ENCODE measurements around the gene TFAP2B. TPM values are rescaled to one million over a fixed set of nuclear protein-coding genes. Genes with fewer than 3 reads are reported as not detected.

The TFAP2B gene
- total and polyA plus RNA-seq, 2 donors from 2014 or later, result 11.6 to 25.3 TPM

- Histone ChIP-seq H3K9me3 (ENCODE audit: control insufficient read depth in 2 of 3, insufficient read depth in 1 of 3, low read length in 3 of 3) (no peaks in the 10 kb centered on the region), H3K27ac (ENCODE audit: low read depth in 2 of 2, low read length in 2 of 2) (no peak overlapping the region), H3K27me3 (ENCODE audit: control insufficient read depth, insufficient read depth, low read length) (no peaks in the 10 kb centered on the region), H3K9ac (ENCODE audit: low read length in 3 of 3) (no peak overlapping the region), H3K4me1 (ENCODE audit: control insufficient read depth in 2 of 3, insufficient read depth in 2 of 3, low read depth in 1 of 3, low read length in 3 of 3) (no peaks in the 10 kb centered on the region), H3K36me3 (ENCODE audit: control insufficient read depth in 2 of 3, insufficient read depth in 3 of 3, low read length in 3 of 3) (no peaks in the 10 kb centered on the region), H3K4me3 (ENCODE audit: low read length in 3 of 3) (no peak overlapping the region)
- no peak for FAIRE-seq
- intact Hi-C loops (cut with DNase I), result no loop called here
- DNase-seq, result no peak
- TF ChIP-seq CTCF (IDR thresholded peaks at IDR 0.05; ENCODE audit: borderline replicate concordance, extremely low read depth, insufficient read depth), result no peak
Measured at GRCh38 chr6:50804283-50804682, 14.4 kb upstream of the TFAP2B start.

GRCh38 chr6:50807035-50807434, 11.6 kb upstream of the TFAP2B start:
- Histone ChIP-seq H3K9me3 (ENCODE audit: control insufficient read depth in 2 of 3, insufficient read depth in 1 of 3, low read length in 3 of 3) (no peaks in the 10 kb centered on the region), H3K36me3 (ENCODE audit: control insufficient read depth in 2 of 3, insufficient read depth in 3 of 3, low read length in 3 of 3) (no peaks in the 10 kb centered on the region), H3K9ac (ENCODE audit: low read length in 3 of 3) (no peak overlapping the region), H3K27ac (ENCODE audit: low read depth in 2 of 2, low read length in 2 of 2) (no peak overlapping the region), H3K4me3 (ENCODE audit: low read length in 3 of 3) (no peak overlapping the region), H3K27me3 (ENCODE audit: control insufficient read depth, insufficient read depth, low read length) (no peaks in the 10 kb centered on the region), H3K4me1 (ENCODE audit: control insufficient read depth in 2 of 3, insufficient read depth in 2 of 3, low read depth in 1 of 3, low read length in 3 of 3) (no peaks in the 10 kb centered on the region)
- no peak for TF ChIP-seq CTCF (IDR thresholded peaks at IDR 0.05; ENCODE audit: borderline replicate concordance, extremely low read depth, insufficient read depth)
- FAIRE-seq, result no peak
- intact Hi-C loops (cut with DNase I), result no loop called here
- no peak for DNase-seq

- peak in 1 of 5 donors; percentile 27 for DNase-seq
- Histone ChIP-seq H3K36me3 (ENCODE audit: control insufficient read depth in 2 of 3, insufficient read depth in 3 of 3, low read length in 3 of 3) (no peaks in the 10 kb centered on the region), H3K4me1 (ENCODE audit: control insufficient read depth in 2 of 3, insufficient read depth in 2 of 3, low read depth in 1 of 3, low read length in 3 of 3) (peaks cover 0 to 3% (median 0%) of the 10 kb centered on the region in 3 donors), H3K4me3 (ENCODE audit: low read length in 3 of 3) (peak overlapping the region; percentile 61 to 85 (median 85)), H3K9me3 (ENCODE audit: control insufficient read depth in 2 of 3, insufficient read depth in 1 of 3, low read length in 3 of 3) (no peaks in the 10 kb centered on the region), H3K9ac (ENCODE audit: low read length in 3 of 3) (peak overlapping the region in 2 of 3 donors; percentile 47 to 71), H3K27me3 (ENCODE audit: control insufficient read depth, insufficient read depth, low read length) (peaks cover 22% of the 10 kb centered on the region), H3K27ac (ENCODE audit: low read depth in 2 of 2, low read length in 2 of 2) (peak overlapping the region in 1 of 2 donors; percentile 54)
- no peak for FAIRE-seq
- intact Hi-C loops (cut with DNase I), result loop anchor here (10.0 kb wide), 1 partner anchor 1229 kb away; no protein-coding TSS in a partner anchor
- peak; percentile 32 for TF ChIP-seq CTCF (IDR thresholded peaks at IDR 0.05; ENCODE audit: borderline replicate concordance, extremely low read depth, insufficient read depth)
Measured at GRCh38 chr6:50815436-50816114, 3.1 kb upstream of the TFAP2B start.
